GM23338 (cell line): Measurements from ENCODE around the gene CCDC92. TPM values are rescaled to one million over a fixed set of nuclear protein-coding genes. Genes with fewer than 3 reads are reported as not detected.
"Not testable (repeated sequence)": the region's sequence is repeated elsewhere in the genome, so short reads cannot be mapped to it uniquely, and the experiment has no call there.

Source experiments
- ATAC-seq: fragments of 200-7000 bp; cut with Tn5 transposase; 3 replicates; pipeline ENCODE4 v1.9.1; 2020
- DNase-seq: peaks from one replicate; pipeline ENCODE4 v3.0.0-alpha.2; 2015; ENCODE audit warnings: low spot score
- H2AFZ ChIP-seq: fragments of 200-600 bp; sonication (generic); 2 replicates; pipeline ENCODE4 v1.8.0; 2016; ENCODE audit warnings: antibody characterized with exemption, mild to moderate bottlenecking, moderate library complexity
- H3F3A ChIP-seq: fragments of 200-600 bp; sonication (generic); replicated peaks from 2 replicates; pipeline ENCODE4 v1.8.0; 2017; ENCODE audit warnings: antibody characterized with exemption, mixed run types, low read depth
- H3K27ac ChIP-seq: fragments of 200-600 bp; sonication (generic); 2 replicates; pipeline ENCODE4 v1.6.1; 2016; ENCODE audit warnings: low read depth
- H3K27me3 ChIP-seq: fragments of 200-600 bp; sonication (generic); 2 replicates; pipeline ENCODE4 v1.8.0; 2016; ENCODE audit warnings: mild to moderate bottlenecking, mixed run types, moderate library complexity; ENCODE audit not compliant: insufficient read depth
- H3K36me3 ChIP-seq: fragments of 200-600 bp; sonication (generic); 2 replicates; pipeline ENCODE4 v1.8.0; 2016; ENCODE audit warnings: mild to moderate bottlenecking; ENCODE audit not compliant: insufficient read depth
- H3K4me1 ChIP-seq: fragments of 200-600 bp; sonication (generic); 2 replicates; pipeline ENCODE4 v1.8.0; 2016; ENCODE audit warnings: mild to moderate bottlenecking, moderate library complexity; ENCODE audit not compliant: insufficient read depth
- H3K4me2 ChIP-seq: fragments of 200-600 bp; sonication (generic); 2 replicates; pipeline ENCODE4 v1.7.1; 2017; ENCODE audit warnings: mixed run types
- H3K4me3 ChIP-seq: fragments of 200-600 bp; sonication (generic); 2 replicates; pipeline ENCODE4 v1.6.1; 2016; ENCODE audit warnings: mixed run types
- H3K79me2 ChIP-seq: fragments of 200-600 bp; sonication (generic); replicated peaks from 2 replicates; pipeline ENCODE4 v1.8.0; 2017; ENCODE audit warnings: mild to moderate bottlenecking; ENCODE audit not compliant: insufficient read depth
- H3K9me2 ChIP-seq: fragments of 200-600 bp; sonication (generic); 2 replicates; pipeline ENCODE4 v1.8.0; 2017; ENCODE audit not compliant: insufficient read depth
- H4K20me1 ChIP-seq: fragments of 200-600 bp; sonication (generic); replicated peaks from 2 replicates; pipeline ENCODE4 v1.8.0; 2017; ENCODE audit warnings: mild to moderate bottlenecking; ENCODE audit not compliant: insufficient read depth
- H3K27ac Mint-ChIP-seq: 2 replicates; pipeline ENCODE4 v1.8.0; 2020; ENCODE audit warnings: inconsistent platforms, mild to moderate bottlenecking, moderate library complexity, mixed read lengths
- H3K27me3 Mint-ChIP-seq: 3 replicates; pipeline ENCODE4 v1.8.0; 2022; ENCODE audit warnings: low read depth, mild to moderate bottlenecking, moderate library complexity, mixed read lengths, inconsistent platforms; ENCODE audit not compliant: insufficient read depth, poor library complexity
- H3K36me3 Mint-ChIP-seq: 3 replicates; pipeline ENCODE4 v1.8.0; 2021; ENCODE audit warnings: low read depth, mild to moderate bottlenecking, inconsistent platforms, moderate library complexity, mixed read lengths
- H3K4me1 Mint-ChIP-seq: 3 replicates; pipeline ENCODE4 v1.8.0; 2020; ENCODE audit warnings: mild to moderate bottlenecking, inconsistent platforms, mixed read lengths
- H3K4me3 Mint-ChIP-seq: 3 replicates; pipeline ENCODE4 v1.8.0; 2021; ENCODE audit warnings: moderate library complexity, mild to moderate bottlenecking, inconsistent platforms, mixed read lengths
- H3K9me3 Mint-ChIP-seq: 3 replicates; pipeline ENCODE4 v1.8.0; 2020; ENCODE audit warnings: moderate library complexity, mild to moderate bottlenecking, inconsistent platforms, mixed read lengths
- CREB1 ChIP-seq: fragments of 250-450 bp; sonication (Bioruptor Pico); IDR thresholded peaks from 2 replicates; pipeline ENCODE4 v1.5.0; 2020; ENCODE audit warnings: low read depth, mild to moderate bottlenecking, moderate library complexity
- ETS1 ChIP-seq: IDR thresholded peaks from 2 replicates; pipeline ENCODE4 v1.6.1; 2016; ENCODE audit warnings: antibody characterized with exemption
- EZH2 ChIP-seq: fragments of 200-600 bp; sonication (generic); IDR thresholded peaks from one replicate; pipeline ENCODE4 v1.8.0; 2017; ENCODE audit warnings: antibody characterized with exemption, mild to moderate bottlenecking, low read depth; ENCODE audit not compliant: unreplicated experiment
- NANOG ChIP-seq: IDR thresholded peaks from 2 replicates; pipeline ENCODE4 v1.6.1; 2016; ENCODE audit warnings: antibody characterized with exemption, borderline replicate concordance
- POLR2AphosphoS5 ChIP-seq: IDR thresholded peaks from 2 replicates; pipeline ENCODE4 v1.6.1; 2016; ENCODE audit warnings: antibody characterized with exemption, low read depth
- REST ChIP-seq: IDR thresholded peaks from one replicate; pipeline ENCODE4 v1.6.1; 2018; ENCODE audit warnings: antibody characterized with exemption; ENCODE audit not compliant: unreplicated experiment
- STAT1 ChIP-seq: IDR thresholded peaks from one replicate; pipeline ENCODE4 v1.6.1; 2016; ENCODE audit warnings: antibody characterized with exemption; ENCODE audit not compliant: unreplicated experiment
- ZNF114 ChIP-seq: fragments of 250-450 bp; sonication (Bioruptor Pico); IDR thresholded peaks from 2 replicates; pipeline ENCODE4 v1.5.0; 2020; ENCODE audit warnings: mild to moderate bottlenecking, moderate library complexity
- ZNF331 ChIP-seq: fragments of 250-450 bp; sonication (Bioruptor Pico); IDR thresholded peaks from 2 replicates; pipeline ENCODE4 v1.5.0; 2020; ENCODE audit warnings: low read depth, mild to moderate bottlenecking, moderate library complexity
- ZNF462 ChIP-seq: fragments of 250-450 bp; sonication (Bioruptor Pico); IDR thresholded peaks from 2 replicates; pipeline ENCODE4 v1.5.0; 2020; ENCODE audit warnings: mild to moderate bottlenecking, moderate library complexity
- polyA plus RNA-seq: library from polyadenylated mRNA; unstranded; fragments of >200 nt; fragmentation: Nextera tagmentation; extraction: Ambion mirVana; gene quantifications from 2 replicates; pipeline ENCODE4 v1.2.1, GENCODE V29; 2016
- total RNA-seq: library from RNA; depleted of rRNA; stranded (reverse); fragments of >200 nt; shearing (Covaris generic); gene quantifications from 2 replicates; pipeline ENCODE4 v1.2.3, GENCODE V29; 2014

The CCDC92 gene
- total and polyA plus RNA-seq, 2 experiments from 2014 or later, result 0.08 to 0.31 TPM

DNA sequence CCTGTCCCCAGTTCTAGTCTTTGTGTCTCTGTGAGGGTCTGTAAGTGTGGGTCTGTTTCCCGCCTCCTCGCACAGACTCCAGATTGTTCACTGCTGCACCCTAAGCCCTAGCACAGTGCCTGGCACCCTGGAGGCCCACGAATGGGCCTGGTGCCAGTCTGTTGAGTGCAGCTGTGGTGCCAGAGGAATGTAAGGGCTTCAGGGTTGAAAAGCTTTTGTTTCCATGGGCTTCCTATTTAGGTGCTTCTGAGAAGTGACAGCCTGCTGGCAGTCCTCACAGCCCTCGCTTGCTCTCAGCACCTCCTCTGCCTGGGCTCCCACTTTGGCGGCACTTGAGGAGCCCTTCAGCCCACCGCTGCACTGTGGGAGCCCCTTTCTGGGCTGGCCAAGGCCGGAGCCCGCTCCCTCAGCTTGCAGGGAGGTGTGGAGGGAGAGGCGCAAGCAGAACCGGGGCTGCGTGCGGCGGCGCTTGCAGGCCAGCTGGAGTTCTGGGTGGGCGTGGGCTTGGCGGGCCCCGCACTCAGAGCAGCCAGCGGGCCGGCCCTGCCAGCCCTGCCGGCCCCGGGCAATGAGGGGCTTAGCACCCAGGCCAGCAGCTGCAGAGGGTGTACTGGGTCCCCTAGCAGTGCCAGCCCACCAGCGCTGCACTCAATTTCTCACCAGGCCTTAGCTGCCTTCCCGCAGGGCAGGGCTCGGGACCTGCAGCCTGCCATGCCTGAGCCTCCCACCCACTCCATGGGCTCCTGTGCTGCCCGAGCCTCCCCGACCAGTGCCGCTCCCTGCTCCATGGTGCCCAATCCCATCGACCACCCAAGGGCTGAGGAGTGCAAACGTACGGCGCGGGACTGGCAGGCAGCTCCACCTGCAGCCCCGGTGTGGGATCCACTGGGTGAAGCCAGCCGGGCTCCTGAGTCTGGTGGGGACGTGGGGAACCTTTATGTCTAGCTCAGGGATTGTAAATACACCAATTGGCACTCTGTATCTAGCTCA is 25.8 kb downstream of the CCDC92 start:
- H3F3A ChIP-seq, H4K20me1 ChIP-seq, H3K4me1 Mint-ChIP-seq, H3K9me2 ChIP-seq, ATAC-seq, H2AFZ ChIP-seq, H3K79me2 ChIP-seq, H3K27ac ChIP-seq, H3K4me3 Mint-ChIP-seq, H3K4me1 ChIP-seq, DNase-seq, H3K27me3 ChIP-seq, H3K36me3 ChIP-seq, H3K27ac Mint-ChIP-seq, H3K4me3 ChIP-seq, H3K4me2 ChIP-seq, H3K36me3 Mint-ChIP-seq: not testable (repeated sequence)
- peaks cover 12% of the 10 kb centered on the region for H3K27me3 Mint-ChIP-seq
- H3K9me3 Mint-ChIP-seq, result peaks cover 10% of the 10 kb centered on the region; the same call in 2 of the 3 replicates

DNA sequence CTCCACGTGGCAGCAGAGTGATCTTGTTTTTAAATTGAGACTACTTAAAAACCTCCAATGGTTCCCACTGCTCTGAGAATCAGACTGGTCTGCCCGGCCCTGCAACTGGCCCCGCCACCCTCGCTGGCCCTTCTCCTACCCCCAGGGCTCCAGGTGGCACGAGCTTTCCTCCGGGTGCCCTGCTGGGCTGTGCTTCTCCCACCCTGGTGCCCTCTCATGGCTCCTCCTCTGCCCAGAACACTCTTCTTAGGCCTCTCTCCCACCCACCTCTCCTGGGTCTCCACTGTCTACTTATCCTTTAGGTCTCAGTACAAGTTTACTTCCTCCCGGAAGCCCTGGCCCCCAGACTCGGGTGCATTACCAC is 26.5 kb downstream of the CCDC92 start:
- Histone ChIP-seq H3K27ac (no peak overlapping the region), H3K27me3 (peaks cover 8% of the 10 kb centered on the region; the same call in 1 of the 2 replicates), H3K4me2 (no peak overlapping the region), H3K9me2 (no peaks in the 10 kb centered on the region), H3K4me1 (no peaks in the 10 kb centered on the region), H3F3A (no peaks in the 10 kb centered on the region), H3K36me3 (no peaks in the 10 kb centered on the region; the same call in 1 of the 2 replicates), H2AFZ (no peak overlapping the region), H4K20me1 (no peaks in the 10 kb centered on the region), H3K79me2 (no peaks in the 10 kb centered on the region), H3K4me3 (no peak overlapping the region)
- no peaks in the 10 kb centered on the region; the same call in 2 of the 3 replicates for H3K4me1 Mint-ChIP-seq
- H3K27ac Mint-ChIP-seq, result no peak overlapping the region
- peaks cover 12% of the 10 kb centered on the region for H3K27me3 Mint-ChIP-seq
- H3K36me3 Mint-ChIP-seq, result peaks cover 2% of the 10 kb centered on the region; the same call in 1 of the 3 replicates
- DNase-seq, result no peak
- no peak overlapping the region for H3K4me3 Mint-ChIP-seq
- H3K9me3 Mint-ChIP-seq, result peaks cover 14% of the 10 kb centered on the region
- no peak for ATAC-seq
- TF ChIP-seq ZNF462 (CRISPR knock-in tag) (no peak), ETS1 (no peak), STAT1 (no peak), CREB1 (CRISPR knock-in tag) (no peak), EZH2 (no peak), POLR2AphosphoS5 (no peak), REST (no peak), ZNF114 (CRISPR knock-in tag) (no peak), NANOG (no peak), ZNF331 (CRISPR knock-in tag) (no peak)
